GM18858 (cell line): ENCODE measurements around the gene LRPAP1.

Experiments used
- ATAC-seq: cut with Tn5 transposase; IDR thresholded peaks from one replicate; pipeline ENCODE4 v1.9.1; 2021; ENCODE audit not compliant: unreplicated experiment

LRPAP1 gene

DNA sequence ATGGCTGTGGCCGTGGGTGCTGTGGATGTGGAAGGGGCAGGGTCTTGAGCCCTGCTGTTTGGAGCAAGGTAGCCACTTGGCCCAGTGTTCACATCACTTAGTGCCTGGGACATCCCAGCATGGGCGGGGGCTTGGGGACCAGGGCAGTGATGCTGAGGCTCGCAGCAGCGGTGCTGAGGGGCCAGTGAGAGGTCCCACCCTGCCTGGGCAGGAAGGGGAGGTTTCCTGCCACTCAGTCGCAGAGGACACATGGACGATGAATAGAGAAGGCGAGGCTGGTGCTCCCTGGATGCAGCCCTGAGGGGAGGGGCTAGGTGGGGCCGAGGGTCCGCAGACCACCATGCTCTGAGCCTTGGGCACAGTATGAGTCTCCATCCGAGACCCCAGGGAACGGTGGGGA lies 43.4 kb downstream of the LRPAP1 start:
- ATAC-seq: no peak

DNA sequence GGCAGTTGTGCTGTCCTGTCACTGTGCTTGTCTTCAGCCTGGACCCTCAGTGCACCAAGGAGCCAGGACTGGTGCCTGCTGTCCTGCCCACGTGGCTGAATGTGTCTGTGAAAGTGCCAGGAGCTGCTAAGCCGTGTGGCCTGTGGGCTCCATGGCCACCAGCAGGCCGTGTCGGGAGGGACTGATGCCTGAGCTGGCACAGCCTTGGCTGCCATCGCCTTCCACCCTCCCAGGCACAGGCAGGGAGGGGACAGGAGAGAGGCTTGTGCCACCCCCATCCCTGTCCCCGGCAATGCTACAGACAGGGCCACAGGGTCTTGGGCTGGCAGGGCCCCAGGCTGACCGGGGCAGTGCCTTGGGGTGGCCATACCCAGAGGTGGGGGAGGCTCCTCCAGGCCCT lies 44.4 kb downstream of the LRPAP1 start:
- no peak for ATAC-seq

DNA sequence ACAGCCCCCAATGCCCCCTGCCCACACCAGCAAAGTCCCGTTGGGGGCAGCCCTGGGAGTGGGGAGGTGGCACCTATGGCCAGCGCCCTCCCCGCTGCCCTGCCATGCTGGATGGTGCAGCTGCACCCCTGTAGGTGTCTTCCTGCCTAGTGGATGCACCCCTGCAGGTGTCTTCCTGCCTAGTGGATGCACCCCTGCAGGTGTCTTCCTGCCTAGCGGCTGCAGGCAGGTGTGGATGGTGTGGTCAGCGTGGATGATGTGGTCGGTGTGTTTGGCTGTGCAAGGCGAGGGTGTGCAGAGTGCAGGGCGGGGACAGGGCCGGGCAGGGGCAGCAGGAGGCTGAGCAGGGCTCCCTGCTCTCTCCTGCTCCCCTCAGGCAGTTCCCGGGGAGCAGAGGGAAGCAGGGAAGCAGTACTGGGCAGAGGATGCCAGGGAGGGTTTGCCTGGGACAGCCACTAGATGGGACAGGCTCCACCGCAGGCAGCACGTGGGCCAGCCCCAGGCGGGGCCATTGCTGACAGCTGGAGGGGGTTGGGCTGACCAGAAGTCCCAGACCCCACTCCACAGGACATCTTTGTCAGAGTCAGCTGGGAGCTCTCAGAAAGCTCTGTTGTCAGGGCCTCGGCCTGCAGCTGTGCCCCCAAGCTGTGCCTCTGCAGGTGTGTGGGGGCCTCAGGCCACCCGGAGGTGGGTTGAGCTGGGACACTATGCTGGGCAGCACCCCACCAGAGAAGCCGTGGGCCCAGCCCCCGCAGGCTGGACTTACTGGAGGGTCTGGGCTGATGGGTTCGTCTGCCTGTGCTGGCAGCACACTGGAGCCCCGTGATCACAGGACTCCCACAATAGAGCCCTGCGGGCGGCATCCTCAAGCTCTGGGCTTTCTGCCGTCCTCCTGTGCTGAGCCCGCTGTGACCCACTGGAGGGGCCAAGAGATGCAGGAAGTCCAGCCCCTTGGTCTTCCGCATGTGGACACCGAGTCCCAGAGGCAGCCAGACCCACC lies 45.4 kb downstream of the LRPAP1 start:
- no peak for ATAC-seq

DNA sequence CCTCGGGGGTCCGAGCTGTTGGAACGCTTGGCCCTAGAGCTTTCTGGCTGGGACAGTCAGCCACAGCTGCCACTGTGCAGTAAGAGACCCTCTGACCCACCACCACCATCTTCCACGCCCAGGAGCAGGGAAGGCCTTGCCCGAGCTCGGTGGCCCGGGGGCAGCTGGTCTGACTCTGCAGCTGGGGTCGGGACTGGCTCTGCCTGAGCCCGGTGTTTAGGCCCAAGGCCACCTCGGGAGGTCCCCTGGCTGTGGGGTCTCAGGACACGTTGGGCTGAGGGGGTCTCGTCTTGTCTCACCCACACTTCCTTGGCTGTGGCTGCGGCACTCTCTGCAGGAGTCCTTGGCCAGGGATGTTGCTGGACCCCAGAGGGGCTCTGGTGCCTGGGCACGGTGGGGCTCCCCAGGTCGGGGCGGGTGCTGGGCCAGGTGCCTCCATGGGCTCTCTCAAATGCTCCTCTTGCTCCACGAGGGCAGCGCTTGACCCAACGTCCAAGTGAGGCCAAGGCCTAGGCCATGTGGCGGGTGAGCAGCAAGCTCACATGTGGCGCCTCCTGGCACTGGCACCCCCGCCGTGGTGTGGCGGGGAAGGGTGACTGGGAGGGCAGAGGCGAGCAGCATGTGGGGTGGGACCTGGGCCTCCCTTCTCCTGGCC lies 46.2 kb downstream of the LRPAP1 start:
- ATAC-seq: no peak

DNA sequence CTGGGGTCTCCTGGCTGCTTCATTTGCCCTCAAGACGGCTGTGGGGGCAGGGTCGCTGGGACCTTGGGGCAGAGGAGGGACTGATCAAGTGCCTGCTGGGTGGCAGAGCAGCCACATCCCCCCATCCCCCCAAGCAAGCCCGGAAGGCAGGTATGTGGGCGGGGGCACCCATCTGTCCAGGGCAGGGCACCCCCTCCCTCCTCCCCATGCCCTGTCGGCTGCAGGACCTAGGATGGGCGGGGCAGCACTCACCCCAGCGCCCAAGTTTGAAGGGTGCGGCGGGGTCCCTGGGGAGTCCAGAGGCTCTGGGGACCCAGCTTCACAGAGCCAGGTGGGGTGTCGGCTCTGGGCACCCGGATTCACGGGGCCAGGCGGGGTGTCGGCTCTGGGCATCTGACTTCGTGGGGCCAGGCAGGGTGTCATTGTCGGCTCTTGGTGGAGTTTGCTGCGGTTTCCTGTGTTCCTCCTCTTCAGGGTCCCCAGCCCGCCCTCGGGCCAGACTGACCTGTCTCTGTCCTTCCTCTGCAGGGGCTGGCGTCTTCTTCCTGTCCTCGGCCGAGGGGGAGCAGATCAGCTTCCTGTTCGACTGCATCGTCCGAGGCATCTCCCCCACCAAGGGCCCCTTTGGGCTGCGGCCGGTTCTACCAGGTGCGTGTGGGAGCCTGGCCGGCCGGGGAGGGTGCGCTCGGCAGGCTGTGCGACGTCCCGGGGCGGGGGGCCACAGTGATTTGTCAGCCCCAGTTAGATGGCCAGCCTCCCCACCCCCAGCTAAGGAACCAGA lies 47.0 kb downstream of the LRPAP1 start:
- ATAC-seq: no peak

DNA sequence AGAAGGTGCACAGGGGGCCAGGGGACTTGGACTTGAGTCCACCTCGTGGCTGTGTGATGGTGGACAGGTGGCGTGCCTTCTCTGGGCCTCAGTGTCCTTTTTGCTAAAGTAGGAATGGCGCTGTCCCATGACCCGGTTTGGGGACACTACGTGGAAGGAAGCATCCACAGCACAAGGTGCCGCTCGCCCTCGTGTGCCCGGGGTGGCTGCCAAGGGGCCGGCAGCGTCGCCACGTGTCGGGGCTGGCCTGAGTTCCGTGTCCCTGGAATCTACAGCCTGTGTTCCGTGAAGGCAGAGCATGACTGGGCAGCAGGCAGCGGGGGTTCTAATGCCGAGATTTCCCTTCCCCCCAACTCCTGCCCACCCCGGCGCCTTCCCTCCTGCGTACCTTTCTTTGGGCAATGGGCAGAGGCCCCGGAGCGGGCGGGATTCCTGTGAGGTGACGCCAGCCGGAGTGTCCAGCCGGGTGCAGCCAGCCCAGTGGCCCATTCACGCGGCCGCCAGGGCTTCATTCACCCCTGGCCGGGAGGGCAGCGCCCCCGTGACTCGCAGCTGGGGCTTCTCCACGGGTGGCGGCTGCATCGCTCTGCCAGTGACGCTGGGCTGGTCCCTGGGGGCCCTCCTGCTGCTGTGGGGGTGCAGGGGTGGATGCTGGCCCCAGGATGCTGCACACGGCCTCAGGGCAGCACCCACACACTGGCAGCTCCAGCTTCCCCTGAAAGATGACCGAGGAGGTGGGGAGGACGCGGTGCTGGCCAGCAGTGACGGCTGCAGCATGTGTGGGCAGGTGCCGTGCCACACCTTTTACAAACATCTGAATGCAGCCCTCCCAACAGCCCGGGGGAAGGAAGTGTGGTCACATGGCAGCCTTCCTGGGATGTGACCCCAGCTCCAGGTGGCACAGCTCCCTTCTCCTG lies 47.9 kb downstream of the LRPAP1 start:
- no peak for ATAC-seq

DNA sequence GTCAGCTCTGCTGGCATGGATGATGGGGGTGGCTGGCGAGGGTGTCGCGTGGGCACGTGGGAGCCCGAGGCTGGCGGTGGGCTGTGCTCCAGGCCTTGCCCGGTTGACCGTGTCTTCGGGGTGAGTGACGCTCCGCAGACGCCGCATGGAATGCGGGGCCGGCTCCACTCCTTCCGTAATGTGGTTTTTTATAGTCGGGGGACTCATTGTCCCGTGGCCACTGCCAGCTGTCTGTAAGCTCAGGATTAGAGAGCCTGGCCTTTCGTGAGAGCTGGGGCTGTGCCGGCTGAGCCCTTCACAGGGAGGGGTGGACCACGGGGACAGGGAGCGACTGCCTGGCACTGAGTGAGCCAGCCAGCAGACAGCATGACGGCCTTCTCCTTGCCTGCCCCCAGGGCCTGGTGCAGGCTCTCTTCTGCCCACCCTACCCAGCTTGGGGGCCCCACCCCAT lies 48.7 kb downstream of the LRPAP1 start:
- no peak for ATAC-seq

DNA sequence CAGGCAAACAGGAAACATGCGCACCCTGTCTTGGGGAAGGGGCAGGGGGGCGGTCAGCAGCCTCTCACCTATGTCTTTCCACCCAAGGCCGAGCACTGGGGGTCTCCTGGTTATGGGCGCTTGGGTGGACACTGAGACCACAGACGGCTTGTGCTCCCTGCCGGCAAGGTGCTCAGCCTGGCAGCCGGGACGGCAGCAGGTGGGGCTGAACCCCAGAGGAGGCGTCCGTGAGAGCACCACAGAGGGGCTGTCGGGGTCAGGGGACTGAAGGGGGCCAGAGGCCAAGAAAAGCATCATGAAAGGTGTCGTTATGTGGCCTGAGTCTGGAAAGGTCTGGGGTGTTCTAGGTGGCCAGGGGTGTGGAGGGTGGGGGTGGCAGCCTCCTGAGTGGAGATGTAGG lies 49.5 kb downstream of the LRPAP1 start:
- no peak for ATAC-seq

DNA sequence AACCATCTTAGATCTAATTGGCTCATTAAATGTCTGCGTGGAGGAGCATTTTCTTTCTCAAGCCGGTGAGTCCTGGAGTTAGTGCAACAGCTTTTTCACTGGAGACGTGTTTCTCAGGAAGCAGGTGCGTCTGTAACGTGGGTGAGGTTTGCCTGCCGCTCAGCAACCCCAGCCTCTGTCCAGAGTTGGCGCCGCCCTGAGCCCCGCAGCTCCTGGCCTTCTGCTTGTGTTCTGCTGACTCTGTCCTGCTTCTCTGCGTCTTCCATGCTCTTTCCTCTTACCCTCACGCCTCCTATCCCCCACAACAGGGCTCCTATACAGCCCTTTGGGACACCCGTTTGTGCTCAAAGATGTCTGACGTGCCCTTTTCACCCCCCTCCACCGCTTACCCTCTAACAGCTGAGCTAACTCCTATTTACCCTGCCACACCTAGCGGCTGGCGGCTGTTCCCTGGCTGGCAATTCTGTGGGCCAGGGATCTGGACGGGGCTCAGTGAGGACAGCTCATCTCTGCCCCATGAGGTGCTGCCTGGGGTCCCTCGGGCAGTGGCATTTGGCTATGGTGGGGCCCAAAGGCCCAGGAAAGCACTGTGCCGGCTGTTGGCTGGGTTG lies 50.3 kb downstream of the LRPAP1 start:
- ATAC-seq: no peak

DNA sequence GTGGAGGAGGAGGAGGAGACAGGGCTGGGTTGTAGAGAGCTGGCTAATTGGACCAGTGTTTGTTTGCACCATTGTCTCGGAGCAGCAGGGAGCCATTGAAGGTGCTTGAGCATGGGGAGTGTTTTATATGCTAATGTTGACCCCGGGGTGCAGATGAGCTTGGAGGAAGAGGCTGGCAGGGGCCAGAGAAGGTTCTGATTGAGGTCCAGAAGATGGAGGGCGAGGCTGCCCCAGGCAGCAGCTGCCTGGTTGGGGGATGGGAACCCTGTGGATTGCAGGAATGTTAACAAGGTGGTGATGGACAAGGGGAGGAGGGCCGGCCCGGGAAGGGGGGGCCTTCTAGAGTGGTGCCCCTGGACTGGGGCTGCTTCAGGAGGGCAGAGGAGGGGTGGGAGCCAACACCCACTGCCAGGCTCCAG lies 51.1 kb downstream of the LRPAP1 start:
- no peak for ATAC-seq

DNA sequence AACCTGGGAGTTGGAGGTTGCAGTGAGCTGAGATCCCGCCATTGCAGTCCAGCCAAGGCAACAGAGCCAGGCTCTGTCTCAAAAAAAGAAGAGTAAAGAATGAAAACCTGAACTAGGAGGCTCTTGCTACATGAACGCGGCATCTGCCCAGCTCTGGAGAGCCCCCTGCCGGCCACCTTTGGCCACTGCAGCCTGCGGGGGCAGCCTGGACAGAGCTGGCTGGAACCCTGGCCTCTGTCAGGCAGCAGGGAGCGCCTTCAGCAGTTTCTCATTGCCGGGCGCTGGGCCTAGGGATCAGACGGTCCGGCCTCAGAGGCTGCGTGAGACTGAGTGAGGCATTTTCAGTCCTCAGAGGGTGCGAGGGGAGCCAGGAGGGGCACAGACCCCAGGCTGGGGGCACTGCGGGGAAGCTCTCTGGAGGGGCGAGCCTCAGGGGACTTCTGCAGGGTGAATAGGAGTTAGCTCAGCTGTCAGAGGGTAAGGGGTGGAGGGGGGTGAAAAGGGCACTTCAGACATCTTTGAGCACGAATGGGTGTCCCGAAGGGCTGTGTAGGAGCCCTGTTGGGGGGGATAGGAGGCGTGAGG lies 51.6 kb downstream of the LRPAP1 start:
- no peak for ATAC-seq

DNA sequence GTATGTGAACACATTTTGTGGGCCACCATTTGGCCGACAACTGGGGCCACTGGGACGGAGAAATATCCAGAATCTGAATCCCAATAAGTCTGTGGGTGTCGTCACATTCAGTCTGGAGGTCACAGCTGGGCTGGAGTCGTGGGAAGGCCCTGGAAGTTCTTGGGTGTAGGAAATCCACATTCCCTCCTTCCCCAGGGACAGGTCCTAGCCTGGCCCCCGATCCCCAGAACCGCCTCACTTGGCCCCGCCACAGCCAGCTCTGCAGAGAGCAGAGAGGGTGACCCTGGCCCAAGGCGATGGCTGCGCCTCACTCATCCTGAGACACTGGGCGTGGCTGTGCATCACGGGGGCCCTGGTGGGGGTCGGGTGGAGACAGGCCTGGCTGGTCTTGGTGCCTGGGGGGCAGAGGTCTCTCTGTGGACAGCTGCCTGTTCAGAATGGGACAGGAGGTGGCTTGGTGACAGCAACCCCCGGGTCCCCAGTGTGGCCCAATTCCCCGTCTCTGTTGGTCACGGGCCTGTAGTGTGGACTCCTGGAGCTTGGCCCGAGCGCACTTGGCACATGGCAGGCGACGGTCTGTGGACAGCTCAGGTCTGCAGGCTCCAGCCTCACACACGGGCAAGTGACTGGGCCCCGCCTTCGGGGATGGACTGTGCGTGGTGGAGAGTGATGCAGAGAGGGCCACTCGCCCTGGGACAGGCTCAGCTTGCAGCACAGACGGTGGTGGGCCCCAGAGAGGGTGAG lies 52.7 kb downstream of the LRPAP1 start:
- ATAC-seq: no peak

DNA sequence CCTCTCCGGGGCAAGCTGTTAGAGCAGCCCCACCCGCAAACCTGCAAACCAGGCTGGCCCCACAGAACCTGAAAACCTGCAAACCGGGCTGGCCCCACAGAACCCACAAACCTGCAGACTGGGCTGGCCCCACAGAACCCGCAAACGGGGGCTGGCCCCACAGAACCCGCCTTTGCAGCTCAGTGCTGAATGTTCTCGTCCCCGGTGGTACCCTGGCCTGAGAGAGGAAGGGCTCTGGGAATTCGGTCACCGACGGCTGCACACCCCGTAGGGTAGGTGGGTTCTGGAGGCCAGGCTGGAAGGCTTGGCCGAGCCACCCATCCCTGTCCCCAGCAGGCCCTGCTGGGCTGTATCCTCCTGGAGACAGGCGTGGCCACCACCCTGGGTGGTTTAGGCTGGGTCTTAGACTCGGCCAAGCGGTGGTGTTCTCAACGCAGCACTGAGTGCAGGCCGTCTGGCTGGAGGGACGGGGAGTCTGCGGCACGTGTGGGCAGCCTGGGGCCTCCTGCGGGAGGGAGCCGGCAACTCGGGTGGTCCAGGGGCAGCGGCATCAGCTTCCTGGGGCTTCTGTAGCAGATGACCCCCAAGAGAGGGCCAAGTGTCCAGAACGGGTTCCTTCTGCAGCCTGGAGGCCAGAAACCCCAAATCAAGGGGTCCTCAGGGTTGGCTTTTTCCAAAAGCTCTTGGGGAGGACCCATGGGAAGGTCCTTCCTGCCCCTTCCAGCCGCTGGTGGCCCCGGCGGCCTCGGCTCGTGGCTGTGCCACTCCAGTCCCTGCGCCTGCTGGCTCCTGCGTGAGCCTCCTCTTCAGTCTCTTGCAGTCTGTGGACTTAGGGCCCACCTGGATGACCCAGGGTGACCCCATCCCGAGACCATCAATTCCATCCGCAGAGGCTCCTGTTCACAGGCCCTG lies 53.5 kb downstream of the LRPAP1 start:
- ATAC-seq: no peak

DNA sequence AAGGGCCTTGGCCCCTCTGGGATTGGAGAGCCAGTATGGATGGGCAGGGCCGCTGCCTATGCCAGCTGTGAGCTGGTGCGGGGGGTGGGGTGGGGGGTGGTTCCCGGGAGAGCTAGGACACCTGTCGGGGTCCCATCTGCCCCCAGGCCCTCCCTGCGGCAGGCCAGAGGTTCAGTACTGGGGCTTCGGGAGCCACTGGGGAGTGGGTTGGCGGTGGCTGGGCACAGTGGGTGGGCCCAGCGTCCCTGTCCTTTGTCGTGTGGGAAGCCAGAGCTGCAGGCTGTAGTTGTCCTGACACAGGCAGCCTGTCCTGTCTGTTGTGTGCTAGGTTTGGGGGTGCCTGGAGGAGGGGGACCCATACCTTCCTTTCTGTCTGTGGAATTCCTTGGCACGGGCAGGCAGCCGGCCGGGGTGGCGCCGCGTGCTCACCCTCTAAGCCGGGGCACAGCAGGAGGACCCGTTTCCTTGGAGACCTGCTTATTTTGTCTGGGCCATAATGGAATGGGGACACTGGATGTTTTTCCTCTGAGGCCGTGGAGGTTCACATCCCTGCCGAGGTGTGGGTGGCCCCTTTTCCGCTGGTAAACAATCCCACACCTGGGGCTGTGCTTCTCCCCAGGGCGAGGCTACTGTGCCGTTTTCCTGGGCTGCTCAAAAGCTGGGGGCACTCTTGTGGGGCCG lies 54.3 kb downstream of the LRPAP1 start:
- ATAC-seq: no peak

DNA sequence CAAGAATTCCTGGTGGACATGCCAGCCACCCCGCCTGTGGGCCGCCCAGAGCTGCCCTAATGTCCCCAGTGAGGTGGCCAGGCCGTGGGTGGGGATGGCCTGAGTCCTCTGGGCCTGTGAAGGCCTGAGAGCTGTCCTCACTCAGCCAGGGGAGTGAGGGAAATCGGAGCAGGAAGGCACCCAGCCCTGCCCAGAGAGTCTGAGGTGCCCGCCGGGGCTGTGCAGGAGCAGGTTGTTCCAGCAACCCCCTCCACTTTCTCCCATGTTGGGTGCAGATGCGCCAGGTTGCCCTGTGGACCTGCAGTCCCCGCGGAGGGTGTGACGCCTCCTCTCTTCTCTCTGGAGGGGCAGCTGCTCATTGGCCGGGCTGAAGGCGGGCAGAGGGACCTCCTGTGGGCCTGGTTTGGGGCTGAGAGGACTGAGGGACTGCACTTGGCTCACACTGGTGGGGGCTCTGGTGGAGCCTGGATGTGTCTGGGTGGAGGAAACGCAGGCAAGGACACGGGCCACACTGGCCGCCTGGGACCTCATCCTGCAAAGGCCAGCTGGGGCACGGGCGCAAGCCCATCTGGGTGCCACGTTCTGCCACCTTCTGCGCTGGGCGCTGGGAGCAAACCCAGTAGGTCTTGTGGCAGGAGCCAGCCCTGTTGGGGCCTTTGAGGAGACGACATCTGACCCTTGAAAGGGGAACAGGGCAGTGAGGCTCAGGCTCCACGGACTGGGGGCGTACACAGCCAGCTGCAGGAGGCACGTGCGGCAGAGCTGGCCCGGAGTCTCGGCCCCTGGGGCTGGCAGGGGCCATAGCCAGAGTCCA lies 55.1 kb downstream of the LRPAP1 start:
- ATAC-seq: no peak

DNA sequence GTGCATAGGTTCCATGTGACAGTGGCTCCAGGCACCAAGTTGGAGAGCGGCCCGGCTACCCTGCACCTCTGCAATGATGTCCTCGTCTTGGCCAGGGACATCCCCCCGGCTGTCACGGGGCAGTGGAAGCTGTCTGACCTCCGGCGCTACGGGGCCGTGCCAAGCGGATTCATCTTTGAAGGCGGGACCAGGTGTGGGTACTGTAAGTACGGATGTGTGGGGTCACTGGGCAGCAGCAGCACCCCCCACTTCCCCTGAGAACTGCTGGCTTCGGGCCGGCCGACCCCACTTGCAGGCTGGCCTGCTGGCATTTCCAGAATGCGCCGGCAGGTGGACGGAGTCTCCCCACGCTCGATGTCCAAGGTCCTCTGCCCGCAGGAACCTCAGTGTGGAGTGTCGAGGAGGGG lies 55.9 kb downstream of the LRPAP1 start:
- no peak for ATAC-seq
